GDM1 (cell line): ENCODE data around the gene CHRNG.

Experiments used
- DNase-seq: peaks from one replicate; lab custom pipeline; 2025; lab: John Stamatoyannopoulos, UW

Gene CHRNG, protein sequence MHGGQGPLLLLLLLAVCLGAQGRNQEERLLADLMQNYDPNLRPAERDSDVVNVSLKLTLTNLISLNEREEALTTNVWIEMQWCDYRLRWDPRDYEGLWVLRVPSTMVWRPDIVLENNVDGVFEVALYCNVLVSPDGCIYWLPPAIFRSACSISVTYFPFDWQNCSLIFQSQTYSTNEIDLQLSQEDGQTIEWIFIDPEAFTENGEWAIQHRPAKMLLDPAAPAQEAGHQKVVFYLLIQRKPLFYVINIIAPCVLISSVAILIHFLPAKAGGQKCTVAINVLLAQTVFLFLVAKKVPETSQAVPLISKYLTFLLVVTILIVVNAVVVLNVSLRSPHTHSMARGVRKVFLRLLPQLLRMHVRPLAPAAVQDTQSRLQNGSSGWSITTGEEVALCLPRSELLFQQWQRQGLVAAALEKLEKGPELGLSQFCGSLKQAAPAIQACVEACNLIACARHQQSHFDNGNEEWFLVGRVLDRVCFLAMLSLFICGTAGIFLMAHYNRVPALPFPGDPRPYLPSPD

GRCh38 chr2:232539298-232540231 lies at the start of gene CHRNG:
Gene CHRNG (plus strand): TSS chr2:232539692. CDS start chr2:232539748, 56 bp downstream.
- DNase-seq = no peak

GRCh38 chr2:232490221-232491138 lies 49.0 kb upstream of the CHRNG start:
- no peak for DNase-seq

GRCh38 chr2:232491139-232491780 lies 48.2 kb upstream of the CHRNG start:
- DNase-seq = no peak

GRCh38 chr2:232492236-232492848 lies 47.1 kb upstream of the CHRNG start:
- DNase-seq = no peak

- no peak for DNase-seq
These were observed 46.4 kb upstream of the CHRNG start for GRCh38 chr2:232492963-232493700.

DNA sequence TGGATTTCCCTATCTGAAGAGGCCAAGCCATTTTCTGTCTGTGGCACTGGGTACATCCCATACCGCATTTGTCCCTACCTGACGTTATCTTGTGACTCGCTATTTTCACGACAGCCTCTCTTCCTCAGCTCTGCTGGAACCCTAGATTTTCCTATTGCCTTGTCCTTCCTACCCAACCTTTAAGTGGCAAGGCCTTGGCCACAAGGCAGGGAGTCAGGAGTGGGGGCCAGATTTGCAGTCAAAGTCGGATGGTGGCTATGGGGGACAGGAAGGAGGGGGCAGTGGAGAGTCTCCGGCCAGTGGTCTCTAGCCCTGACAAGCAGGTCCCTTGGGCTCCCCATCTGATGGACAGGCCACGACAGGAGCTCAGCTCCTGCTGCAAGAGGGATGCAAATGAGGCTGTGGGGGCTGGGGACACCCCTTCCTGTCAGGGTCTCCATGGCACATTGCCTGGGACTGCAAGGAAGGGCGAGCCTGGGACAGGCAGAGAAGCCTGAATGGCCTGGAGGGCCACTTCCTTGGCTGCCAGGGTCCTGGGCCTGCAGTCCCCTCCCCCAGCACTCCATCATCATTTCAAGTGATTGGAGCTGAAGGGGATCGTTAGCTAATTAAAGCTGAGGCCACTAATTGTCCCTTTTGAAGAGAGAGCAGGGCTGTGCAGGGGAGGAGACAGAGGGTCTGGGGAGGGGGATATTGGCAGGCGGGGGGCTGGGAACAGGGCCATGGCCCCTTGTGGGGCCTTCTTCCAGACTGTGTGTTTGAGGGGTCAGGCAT lies 45.6 kb upstream of the CHRNG start:
- no peak for DNase-seq

DNA sequence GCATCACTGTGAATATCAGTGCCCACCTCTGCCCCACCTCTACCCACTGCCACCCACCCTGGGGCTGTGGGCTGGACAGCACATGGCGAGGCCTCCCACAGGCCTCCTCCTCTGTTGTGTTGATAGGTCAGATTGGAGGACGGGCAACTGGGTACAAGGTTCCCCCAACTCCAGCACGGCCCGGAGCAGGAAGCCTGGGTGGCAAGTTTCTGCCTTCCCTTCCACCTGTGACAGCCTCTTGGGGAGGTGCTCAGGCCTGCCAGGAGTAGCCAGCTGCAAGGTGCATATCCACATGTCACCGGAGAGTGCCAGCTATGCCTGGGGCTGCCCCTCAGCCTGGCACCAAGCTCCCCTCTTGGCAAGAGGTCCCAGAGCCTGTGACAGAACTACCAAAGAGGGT lies 45.0 kb upstream of the CHRNG start:
- DNase-seq = no peak

GRCh38 chr2:232495292-232495691 lies 44.2 kb upstream of the CHRNG start:
- DNase-seq = no peak

DNA sequence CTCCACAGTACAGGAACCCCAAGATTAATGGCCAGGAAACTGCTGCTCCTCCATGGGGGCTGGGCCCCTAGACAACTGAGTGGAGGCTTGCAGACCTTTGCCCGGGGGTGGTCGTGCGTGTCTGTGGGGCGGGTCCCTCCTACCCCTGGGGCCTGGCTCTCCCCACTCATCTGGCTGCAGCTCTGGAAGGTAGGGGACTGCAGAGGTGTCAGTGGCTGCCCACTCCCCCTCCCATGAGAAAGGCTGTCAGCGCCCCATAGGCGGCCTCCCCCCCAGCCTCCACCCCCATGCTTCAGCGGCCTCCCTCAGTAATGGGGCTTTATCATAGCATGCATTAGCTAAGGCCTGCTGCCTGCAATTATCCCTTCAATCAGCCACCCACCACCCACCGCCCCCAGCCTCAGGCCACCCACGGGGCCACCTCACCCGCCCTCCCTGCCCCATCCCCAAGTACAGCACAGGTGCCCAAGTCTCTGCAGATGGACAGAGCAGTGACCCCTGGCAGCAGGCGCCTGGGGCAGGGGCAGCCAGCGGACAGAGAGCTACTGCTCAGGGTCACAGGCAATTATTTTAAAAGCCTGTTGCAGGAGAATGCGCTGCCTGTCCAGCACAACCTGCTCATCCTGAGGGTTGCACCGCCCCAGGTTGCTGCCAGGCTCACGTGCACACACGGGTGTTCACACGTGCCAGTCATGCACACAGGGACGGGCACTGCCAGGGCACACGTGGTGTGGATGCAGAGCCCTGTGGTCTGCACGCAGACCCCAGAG lies 42.8 kb upstream of the CHRNG start:
- no peak for DNase-seq

- no peak for DNase-seq
These were observed 42.1 kb upstream of the CHRNG start for GRCh38 chr2:232497348-232497747.

GRCh38 chr2:232498452-232498851 lies 41.0 kb upstream of the CHRNG start:
- no peak for DNase-seq

DNA sequence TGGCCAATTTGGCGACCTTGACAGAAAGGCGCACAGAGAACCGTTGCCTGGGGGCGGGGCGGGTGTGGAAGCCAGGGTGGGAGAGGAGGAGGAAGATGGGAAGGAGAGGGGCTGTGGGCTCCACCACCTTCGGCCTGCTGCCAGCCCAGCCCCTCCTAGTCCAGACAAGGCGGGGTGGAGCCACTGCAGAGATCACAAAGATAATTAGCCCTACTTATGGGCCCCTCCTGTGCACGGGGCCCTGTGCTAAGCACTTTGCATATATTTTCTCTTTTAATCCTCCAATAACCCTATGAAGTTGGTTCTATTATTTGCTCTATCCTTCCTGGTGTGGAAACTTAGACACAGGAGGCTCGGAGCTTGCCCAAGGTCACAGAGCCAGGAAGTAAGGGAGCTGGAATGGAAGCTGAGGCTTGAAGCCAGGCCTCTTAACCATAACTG lies 38.1 kb upstream of the CHRNG start:
- DNase-seq = no peak

- no peak for DNase-seq
These were observed 37.6 kb upstream of the CHRNG start for GRCh38 chr2:232501794-232502390.

GRCh38 chr2:232502511-232502910 lies 37.0 kb upstream of the CHRNG start:
- DNase-seq = no peak

- no peak for DNase-seq
These were observed 36.3 kb upstream of the CHRNG start for GRCh38 chr2:232502911-232503808.

DNA sequence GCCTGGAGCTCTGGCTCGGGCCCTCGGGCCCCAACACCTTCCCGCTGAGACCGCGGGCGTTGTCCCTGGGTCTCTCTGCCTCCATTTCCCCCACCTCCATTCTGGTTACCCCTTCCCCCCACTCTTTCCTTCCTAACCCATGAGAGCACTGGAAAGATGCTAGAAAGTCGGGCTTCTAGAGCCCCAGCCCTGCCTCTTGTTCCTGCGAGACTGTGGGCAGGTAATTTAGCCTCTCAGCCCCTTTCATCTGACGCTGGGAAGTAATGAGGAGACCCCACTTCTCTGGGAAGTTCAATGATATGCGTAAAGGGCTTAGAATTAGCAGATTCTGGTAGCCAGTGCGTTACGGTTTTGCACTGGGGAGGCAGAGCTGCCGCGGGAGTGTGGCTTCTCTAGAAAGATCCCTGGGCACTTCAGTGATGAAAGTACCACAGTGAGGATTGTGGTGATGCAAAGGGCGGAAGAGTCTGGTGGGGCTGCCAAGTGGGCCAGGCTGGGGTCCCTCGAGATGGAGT lies 35.6 kb upstream of the CHRNG start:
- no peak for DNase-seq

DNA sequence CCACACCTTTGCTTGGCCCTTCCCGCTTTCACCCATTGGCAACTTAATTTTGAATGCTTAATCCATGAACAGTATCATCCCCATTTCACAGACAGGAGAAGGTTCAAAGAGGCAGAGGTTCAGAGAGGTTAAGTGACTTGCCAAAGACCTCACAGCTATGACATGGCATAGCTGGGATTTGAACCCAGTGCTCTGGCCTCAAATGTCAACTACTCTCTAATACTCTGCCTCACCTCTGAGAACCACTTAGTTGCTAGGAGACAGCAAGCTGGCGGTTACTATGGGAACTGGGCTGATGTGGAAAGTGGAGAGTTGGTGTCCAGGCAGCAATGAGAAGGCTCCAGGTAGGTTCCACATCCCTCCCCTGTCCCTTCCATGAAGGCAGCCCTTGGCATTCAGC lies 35.1 kb upstream of the CHRNG start:
- DNase-seq = no peak
